GM21390 (cell line): Measurements from ENCODE around the gene LARP6.
"Not testable (repeated sequence)": the region's sequence is repeated elsewhere in the genome, so short reads cannot be mapped to it uniquely, and the experiment has no call there.

Source experiments
- ATAC-seq: cut with Tn5 transposase; IDR thresholded peaks from one replicate; pipeline ENCODE4 v1.9.1; 2021; ENCODE audit not compliant: unreplicated experiment

LARP6 gene

DNA sequence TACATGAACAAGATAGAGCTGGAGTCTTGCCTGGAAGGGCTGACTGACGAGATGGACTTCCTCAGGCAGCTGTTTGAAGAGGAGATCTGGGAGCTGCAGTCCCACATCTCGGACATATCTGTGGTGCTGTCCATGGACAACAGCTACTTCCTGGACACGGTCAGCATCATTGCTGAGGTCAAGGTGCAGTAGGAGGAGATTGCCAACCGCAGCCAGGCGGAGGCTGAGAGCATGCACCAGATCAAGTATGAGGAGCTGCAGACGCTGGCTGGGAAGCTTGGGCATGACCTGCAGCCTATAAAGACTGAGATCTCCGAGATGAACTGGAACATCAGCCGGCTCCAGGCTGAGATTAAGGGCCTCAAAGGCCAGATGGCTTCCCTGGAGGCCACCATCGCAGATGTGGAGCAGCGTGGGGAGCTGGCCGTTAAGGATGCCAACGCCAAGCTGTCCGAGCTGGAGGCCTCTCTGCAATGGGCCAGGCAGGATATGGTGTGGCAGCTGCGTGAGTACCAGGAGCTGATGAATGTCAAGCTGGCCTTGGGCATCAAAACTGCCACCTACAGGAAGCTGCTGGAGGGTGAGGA lies 5.5 kb upstream of the LARP6 start:
- no peak for ATAC-seq

DNA sequence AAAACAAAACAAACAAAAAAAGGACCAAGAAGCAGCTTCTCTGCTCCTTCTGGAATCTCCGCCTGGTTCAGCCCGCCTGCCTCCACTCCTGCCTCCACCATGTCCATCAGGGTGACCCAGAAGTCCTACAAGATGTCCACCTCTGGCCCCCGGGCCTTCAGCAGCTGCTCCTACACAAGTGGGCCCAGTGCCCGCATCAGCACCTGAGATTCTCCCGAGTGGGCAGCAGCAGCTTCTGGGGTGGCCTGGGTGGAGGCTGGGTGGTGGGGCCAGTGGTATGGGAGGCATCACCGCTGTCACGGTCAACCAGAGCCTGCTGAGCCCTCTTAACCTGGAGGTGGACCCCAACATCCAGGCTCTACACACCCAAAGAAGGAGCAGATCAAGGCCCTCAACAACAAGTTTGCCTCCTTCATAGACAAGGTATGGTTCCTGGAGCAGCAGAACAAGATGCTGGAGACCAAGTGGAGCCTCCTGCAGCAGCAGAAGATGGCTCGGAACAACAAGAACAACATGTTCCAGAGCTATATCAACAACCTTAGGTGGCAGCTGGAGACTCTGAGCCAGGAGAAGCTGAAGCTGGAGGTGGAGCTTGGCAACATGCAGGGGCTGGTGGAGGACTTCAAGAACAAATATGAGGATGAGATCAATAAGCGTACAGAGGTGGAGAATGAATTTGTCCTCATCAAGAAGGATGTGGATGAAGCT lies 4.8 kb upstream of the LARP6 start:
- not testable (repeated sequence) for ATAC-seq

DNA sequence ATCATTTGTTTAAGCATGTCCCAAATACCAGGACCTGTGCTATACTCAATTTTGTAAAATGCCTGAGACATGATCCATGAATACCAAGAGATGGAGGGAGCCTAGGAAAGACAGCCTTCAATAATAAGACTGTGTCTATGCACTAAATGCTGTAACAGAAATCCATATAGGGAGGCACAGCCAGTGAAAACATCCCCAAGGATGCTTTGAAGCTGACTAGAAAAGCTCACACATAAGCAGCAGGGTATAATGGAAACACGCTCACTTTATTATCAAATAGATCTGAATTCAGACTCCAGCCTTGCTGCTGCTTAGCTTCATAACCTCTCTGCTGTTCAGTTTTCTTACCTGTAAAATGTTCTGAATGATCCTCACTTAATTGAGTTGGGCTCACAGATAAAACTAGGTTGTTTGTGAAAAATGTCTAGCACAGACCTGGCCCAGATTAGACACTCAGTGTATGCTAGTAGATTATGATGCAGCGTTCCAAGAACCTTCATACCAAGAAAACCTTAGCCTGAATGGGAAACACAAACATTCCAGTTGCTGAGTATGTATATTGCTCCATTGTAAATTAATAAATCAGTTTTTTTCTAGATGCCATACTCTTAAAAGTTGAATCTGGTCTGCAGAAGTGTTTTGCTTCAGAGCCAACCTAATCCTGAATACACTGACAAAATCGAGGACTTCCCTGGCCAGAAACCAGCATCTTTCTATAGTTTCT lies 3.8 kb upstream of the LARP6 start:
- ATAC-seq: no peak

DNA sequence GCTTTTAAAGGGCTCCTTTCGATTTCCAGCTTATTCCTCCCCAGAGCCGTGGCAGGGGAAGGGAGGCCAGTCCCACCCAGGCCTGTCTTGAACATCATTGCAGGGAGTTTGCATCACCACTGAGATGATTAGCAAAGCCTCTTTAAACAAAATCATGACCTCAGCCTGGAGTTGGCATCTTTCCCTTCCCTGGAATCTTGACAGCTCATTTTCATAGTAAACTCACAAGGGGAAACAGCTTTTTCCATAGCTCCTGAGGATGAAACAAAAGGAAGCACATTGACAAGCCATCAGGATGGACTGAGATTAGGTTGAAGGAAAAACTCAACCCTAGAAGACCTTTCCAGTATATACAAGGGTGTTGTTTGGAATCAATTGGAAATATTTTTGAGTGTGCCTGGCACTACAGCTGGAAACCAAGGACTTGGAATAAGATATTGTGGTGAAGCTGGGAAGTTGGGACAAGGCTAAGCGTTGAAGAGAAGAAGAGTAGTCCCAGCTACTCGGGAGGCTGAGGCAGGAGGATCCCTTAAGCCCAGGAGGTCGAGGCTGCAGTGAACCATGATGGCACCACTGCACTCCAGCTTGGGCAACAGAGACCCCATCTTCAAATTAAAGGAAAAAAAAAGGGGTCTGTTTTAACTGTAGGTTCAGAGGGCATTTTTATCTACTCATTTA lies 3.1 kb upstream of the LARP6 start:
- no peak for ATAC-seq

DNA sequence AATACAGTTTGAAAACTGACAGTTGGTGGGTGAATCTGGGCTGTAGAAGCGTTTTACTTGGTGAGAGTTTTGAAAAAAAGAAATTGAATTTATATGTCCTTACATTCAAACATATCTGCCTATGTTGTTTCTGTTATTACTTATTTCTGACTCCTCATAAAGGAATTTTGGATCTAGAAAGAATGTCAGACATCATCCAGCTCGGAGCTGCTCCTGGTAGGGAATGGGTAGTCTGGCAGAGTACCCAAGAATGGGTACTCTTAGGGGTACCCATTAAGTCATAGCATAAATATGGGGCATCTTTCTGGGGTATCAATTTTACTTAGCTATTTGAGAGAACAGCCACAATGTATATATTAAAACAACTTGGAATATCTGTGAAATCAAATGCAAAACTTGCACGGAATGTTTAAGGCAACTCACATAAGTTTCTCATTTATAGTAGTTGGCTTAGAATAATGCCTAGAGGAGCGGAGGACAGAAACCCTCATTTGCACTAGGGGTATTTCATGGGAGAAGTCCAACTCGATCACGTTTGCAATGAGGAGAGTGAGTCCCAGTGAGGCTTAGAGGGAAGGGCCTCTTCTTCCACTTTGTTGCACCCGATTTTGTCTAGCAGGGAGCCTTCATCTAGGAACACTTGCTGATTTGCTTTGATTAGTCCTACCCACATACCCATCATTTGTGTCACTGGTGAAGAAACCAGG lies 2.4 kb upstream of the LARP6 start:
- no peak for ATAC-seq

DNA sequence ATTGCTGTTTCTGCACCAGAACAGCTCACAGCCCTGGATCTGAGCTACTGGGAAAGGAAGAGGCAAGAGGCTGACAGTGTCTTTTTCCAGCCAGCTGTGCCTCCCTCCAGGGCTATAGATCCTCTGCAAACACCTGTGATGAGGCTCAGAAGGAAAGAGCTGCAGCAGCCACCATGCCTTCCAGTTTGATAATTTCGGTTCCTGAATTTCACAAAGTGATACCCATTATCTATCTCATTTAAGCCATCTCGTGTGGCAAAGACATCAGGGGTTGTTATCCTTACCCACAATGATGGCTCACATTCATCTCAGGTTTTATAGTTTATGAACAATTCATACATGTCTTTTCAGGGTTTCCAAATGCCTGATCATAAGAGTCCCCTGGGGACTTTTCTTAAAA lies 1.8 kb upstream of the LARP6 start:
- ATAC-seq: no peak

DNA sequence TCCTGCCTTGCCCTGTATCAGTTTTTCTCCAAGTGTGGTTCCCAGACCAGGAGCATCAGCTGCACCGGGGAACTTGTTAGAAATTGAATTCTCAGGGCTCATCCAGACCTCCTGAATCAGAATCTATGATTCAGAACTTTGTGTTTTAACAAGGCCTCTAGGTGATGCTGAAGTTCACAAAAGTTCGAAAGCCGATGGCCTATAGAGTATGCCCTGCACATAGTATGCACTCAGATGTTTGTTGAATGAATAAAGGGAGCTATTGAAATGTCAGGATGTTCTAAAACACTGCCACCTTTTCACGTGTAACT lies 664 bp upstream of the LARP6 start:
- ATAC-seq: no peak

DNA sequence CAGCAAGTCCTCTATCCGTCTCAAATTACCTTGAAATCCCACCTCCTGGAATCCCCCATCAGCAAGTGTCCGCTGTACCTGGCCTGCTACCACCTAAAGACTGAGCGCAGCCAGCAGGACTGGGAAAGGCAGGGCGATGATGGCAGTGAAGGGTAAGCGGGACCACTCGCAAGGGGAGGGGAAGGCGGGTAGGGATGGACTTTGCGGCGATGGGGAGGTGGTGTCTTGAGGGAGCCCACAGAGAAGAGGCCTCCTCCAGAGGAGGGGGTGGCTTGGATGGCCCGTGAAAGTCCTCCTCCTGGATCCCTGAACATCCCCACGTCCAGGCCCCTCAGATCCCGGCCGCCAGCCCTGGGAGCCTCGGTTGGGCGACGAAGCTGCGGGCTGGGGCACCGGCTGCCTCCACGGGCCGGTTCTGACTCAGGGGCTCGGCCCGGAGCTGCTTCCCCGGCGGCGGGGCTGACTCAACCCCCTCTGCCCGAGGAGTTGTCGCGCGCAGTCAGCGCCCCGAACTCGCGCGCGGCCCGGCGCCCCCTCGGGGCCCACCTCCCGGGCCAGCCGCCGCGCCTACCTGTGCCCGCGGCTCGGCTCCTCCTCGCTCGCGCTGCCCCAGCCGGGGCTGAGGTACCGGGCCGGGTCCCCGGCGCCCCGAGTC lies 512 bp downstream of the LARP6 start:
- no peak for ATAC-seq

DNA sequence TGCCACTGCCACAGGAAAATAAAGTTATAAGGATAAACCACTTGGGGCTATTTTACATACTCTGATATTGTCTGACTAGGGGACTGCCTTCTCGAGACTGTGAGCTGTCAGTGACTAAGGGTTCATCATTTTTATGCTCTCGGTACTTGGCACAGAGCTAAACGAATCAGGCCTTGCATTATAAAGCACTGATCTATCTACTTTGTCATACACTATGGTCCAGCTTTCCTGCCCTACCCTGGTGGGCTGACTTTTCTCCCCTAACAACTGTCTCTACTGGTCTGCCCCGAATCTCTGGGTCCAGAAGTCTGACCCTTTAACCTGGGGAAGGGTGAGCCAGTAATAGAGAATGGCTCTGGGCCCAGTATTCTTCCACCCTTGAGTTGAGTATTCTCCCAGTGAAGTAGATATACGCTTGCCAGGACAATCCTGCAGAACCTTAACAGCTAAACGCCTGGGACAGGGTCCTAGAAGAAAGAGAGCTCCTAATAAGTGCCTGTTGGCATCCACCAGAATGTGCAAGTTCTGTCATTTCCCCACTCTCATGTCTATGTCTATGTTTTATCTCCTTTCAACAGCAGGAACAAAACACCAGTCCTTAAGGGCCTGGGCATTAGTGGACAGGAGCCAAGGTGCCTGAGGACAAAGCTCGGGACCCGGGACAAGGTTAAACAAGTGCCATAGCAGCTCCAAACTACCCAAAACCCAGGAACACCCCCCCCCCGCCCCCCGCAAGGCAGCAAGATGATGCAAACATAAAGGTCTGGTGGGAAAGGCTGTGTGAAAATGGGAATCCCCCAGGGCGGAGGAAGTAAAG lies 1.2 kb downstream of the LARP6 start:
- ATAC-seq: no peak

DNA sequence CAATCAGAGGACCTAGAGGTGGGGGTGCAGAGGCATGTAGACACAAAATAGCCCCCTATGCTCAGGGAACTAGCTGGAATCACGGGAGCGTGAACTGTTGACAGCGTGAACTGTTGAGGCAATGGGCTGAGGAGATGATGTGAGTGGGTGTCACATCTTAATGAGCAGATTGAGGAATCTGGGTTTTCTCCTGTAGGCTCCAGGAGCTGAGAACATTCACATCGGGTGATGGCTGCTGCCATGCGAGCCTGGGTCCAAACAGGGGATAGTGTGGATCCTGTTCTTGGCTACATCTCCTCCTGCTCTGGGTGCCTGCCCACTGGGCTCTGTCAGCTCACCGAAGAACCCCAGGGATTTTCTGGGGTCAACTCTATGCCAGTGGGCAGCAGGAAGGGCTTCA lies 2.1 kb downstream of the LARP6 start:
- no peak for ATAC-seq

DNA sequence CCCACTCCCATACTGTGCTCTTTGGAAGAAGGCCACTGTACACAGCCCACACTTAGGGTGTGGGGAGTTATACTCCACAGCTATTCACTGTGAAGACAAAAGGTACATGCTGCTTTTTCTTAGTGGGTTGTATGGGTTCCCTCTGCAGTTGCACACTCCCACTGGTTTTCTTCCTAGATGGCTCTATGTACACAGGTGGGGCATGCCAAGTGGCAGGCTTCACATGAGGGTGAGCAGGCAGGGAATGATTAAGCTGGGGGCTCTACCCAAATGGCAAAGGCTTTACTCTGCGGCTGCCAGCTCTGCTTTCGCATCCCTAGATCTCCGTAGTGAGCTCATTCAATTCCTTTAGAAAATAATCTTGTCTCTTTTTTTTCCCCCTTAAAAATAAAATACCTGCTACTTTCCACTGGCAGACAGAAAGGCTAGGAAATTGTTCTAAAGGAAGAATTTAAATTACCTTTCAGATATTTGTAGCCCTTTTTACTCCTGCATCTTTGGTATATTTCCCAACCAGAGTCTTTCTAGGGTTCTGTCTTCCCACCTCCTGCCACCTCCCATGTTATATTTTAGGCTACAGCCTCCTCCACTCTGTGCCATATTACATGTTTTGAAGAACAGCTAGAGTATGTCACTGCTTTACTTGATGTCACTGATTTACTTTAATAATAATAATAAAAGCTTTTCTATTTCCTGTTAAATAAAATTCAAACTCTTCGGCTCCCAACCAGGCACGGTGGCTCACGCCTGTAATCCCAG lies 8.2 kb downstream of the LARP6 start:
- ATAC-seq: no peak

DNA sequence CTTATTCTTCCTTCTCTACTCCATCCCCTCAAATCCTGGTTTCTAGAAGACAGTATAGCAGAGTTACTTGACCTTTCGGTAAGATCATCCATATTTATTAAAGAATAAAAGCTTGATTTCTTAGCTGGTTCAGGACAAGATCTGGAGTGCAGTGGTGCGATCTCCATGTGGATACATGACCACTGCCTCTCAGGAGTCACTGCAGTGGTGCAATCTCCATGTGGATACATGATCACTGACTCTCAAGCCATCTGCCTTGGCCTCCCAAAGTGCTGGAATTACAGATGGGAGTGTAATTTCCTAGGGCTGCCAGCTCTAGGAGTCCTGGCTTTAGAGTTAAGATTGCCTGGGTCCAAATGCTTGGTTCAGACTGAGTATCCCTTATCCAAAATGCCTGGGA lies 16.5 kb downstream of the LARP6 start:
- ATAC-seq: no peak

DNA sequence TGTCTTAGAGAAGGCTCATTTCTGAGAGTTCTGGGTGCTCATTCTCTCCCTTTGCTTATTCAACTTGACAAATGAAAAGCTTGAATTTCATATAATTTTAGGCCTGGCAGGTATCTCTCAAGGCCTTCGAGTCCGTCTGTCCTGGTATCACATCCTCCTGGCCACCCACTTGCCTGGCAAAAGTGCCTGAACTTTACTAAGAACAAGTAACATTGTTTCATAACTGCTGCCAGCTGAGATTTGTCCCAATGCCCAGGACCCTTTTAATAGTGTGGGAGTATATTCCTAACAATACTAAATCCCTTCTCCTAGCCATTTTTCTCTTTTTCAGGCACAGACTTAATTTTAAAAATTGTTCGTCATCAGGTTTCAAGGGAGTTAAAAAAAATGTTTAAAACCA lies 18.1 kb downstream of the LARP6 start:
- ATAC-seq: no peak

DNA sequence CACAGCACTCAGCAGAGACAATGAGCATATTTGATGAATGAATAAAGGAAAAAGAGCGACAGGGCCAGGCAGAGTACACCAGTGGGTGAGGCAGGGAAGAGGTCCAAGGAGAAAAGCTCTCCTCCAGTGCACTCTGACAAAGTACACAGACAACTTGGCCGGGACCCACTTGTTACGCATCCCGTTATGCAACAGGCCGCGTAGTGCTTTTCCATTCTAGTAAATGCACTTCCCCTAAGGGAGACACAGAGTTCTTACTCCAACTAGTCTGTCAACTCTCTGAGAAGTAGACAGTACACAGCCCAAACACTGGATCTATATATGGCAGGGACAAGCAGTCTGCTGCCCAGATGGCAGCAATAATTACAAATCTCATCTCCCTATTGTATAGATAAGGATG lies 18.5 kb downstream of the LARP6 start:
- ATAC-seq: no peak

DNA sequence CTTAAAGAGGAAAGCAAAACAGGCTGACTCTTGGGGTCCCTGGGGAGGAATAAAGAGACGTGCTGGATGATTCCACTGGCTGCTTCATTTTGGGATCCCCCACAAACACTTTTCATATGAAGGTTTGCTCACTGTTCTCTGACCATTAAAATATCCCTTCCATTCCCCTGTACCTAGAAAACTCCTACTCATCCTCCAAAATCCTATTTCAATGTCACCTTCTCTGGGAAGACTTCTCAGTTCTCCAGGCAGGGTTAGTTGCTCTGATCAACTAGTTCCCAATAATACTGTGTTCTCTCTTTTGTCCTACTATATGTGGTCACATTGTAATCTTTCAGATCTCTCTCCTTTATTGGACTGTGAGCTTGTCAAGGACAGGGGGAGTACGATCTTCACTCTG lies 19.0 kb downstream of the LARP6 start:
- ATAC-seq: no peak

DNA sequence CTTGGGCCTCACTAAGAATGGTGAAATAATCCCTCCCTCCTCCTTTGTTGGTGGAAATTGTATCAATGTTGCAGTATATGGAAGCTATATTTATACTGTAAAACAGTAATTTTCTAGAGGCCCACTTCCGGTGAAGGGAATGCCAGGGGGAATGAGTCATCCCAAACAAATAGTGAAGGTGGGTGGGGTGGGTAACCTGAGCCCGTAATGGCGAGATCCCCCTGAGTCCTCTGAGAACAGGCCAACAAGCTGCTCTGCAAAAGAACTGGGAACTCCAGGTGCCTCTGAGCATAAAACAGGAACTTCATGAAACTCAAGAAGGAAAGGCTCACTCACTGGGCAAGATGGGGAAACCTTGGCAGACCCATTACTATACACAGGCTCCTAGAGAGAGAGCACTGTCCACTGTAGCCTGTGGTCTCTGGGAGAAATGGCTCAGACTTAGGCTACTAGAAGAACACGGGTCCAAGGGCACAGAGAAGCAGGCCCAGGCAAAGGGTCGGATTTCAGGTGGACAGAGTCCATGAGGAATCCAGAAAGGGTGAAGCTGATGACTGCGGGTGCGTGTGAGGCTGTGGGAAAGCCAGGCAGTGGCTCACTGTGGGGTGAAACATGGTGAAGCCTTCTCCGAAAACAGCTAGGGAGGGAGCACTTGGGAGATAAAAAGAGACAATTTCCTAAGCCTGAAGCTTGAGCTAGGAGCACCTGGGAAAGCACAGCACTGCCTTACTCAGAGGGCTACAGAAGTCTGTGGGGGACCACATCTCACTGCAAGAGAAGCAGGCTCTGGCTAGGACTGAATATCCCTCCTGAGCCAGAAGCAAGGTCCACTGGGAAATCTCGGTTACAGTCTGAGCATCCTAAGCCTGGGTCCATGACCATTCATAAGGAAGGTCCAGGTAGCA lies 19.8 kb downstream of the LARP6 start:
- ATAC-seq: no peak

DNA sequence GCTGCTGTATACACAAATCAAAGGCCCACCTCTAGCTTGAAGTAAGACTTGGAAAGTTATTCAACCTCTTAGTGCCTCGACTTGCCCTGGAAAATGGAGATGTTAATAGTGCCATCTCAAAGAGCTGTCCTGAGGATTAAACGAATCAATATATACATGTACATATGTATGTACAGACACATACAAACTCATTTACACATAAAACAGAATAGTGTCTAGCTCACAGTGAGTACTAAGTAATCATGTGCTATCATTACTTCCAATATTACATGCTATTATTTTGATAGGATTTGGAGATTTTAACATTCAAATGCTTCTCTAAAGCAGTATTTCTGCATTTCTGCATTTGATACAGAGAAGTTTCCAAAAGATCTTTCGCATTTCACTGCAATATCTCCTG lies 20.5 kb downstream of the LARP6 start:
- ATAC-seq: no peak

DNA sequence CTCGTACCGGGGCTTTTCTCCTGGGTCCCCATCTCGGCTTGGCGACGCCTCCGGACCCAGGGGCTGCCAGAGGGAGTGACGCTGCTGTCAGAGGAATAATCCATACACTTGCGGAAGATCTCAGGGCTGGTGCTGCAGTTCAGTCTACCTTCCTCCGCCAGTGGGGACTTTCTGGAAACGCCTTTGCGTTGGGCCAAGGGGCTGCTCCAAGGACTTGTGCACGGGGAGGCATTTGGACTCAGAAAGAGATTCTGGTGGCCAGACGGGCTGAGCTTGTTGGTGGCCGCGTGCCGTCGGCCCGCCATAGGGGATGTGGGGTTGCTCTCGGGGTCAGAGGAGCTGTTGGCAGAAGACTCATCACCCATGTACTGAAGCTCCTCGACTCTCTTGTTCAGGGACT lies 21.8 kb downstream of the LARP6 start:
- no peak for ATAC-seq
